PC-9 (cell line): ENCODE data around the gene KRT14.
"Not testable (repeated sequence)": the region's sequence is repeated elsewhere in the genome, so short reads cannot be mapped to it uniquely, and the experiment has no call there.

ENCODE experiments used
- EZH2 ChIP-seq: fragments of 200-600 bp; sonication (generic); IDR thresholded peaks from 2 replicates; pipeline ENCODE4 v1.8.0; 2017; ENCODE audit warnings: antibody characterized with exemption, low read depth
- TF ChIP-seq, protein P1 (sequence below): fragments of 200-600 bp; sonication (generic); conservative IDR thresholded peaks from 2 replicates; pipeline ENCODE4 v1.6.1; 2017; ENCODE audit warnings: mixed run types, antibody characterized with exemption, mild to moderate bottlenecking, moderate library complexity

DNA sequence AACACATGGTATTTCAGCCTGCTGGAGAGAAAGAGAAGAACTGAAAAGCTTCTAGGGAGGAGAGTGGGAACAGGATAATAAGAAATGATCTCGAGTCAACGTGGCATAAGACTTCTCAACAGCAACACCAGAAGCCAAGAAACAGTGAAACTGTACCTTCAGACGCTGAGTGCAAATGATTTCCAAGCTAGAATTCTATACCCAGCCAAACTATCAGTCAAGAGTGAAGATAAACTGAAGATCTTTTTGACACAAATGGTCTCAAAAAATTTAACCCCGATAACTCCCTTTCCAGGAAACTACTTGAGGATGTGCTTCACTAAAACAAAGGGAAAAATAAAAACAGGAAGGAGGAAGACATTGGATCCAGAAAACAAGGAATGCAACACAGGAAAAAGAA, 20.2 kb upstream of the KRT14 start:
- TF ChIP-seq, protein P1, sequence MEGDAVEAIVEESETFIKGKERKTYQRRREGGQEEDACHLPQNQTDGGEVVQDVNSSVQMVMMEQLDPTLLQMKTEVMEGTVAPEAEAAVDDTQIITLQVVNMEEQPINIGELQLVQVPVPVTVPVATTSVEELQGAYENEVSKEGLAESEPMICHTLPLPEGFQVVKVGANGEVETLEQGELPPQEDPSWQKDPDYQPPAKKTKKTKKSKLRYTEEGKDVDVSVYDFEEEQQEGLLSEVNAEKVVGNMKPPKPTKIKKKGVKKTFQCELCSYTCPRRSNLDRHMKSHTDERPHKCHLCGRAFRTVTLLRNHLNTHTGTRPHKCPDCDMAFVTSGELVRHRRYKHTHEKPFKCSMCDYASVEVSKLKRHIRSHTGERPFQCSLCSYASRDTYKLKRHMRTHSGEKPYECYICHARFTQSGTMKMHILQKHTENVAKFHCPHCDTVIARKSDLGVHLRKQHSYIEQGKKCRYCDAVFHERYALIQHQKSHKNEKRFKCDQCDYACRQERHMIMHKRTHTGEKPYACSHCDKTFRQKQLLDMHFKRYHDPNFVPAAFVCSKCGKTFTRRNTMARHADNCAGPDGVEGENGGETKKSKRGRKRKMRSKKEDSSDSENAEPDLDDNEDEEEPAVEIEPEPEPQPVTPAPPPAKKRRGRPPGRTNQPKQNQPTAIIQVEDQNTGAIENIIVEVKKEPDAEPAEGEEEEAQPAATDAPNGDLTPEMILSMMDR = not testable (repeated sequence)
- TF ChIP-seq EZH2 = not testable (repeated sequence)
